ENCODE data around the gene ZNRF1.
A peak's percentile ranks its signal among the peaks of the same experiment; 100 is the strongest.

The ZNRF1 gene

GRCh38 chr16:74999609-75000480 is 1.0 kb downstream of the ZNRF1 start:
- Histone ChIP-seq H2AFZ (peak overlapping the region; percentile 77), H3K9me3 (ENCODE audit: control insufficient read depth, low read length) (no peaks in the 10 kb centered on the region), H3K4me3 (ENCODE audit: low read depth, low read length) (peak overlapping the region; percentile 74), H3K27ac (peak overlapping the region; percentile 55), H3K9ac (peak overlapping the region; percentile 40), H3K36me3 (ENCODE audit: control insufficient read depth, insufficient read depth, low read length) (no peaks in the 10 kb centered on the region), H3K27me3 (ENCODE audit: control insufficient read depth, insufficient read depth, low read length) (no peaks in the 10 kb centered on the region), H3K4me1 (peaks cover 9% of the 10 kb centered on the region), H3K4me2 (ENCODE audit: low read length) (peak overlapping the region; percentile 91), H3K79me2 (peaks cover 48% of the 10 kb centered on the region)
- TF ChIP-seq CTCF (IDR thresholded peaks at IDR 0.05): no peak

DNA sequence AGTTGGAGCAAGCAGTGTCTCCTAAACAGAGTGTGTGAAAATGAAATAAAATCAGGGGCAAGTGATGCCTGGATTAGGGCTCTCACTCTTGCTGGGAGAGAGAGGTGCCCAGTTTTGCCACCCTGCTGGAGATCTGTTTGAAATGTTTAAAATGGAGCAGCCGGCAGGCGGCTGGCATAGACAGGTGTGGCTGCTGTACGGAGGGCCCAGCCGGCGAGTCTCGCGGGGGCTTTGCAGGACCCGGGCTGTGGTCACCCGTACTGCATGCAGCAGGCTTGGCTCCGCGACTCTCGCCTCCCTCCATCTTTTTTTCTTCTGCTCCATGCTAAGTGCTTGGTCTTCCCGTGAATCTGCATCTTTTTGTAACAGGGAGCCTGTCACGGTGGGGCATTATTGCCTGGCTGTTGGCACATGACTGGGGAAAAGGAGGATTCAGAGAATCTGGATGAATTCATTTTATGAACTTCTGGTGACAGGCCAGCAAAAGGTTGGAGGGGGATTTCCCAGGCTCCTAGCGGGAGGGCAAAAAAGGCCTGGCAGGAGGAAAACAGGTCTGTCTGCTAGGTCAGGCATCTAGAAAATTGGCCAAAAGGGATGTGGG is 1.8 kb downstream of the ZNRF1 start:
- H3K4me3 ChIP-seq (ENCODE audit: low read depth, low read length): peak overlapping the region; percentile 74
- no peak overlapping the region for H3K9ac ChIP-seq
- no peak overlapping the region for H2AFZ ChIP-seq
- no peaks in the 10 kb centered on the region for H3K27me3 ChIP-seq (ENCODE audit: control insufficient read depth, insufficient read depth, low read length)
- H3K4me2 ChIP-seq (ENCODE audit: low read length): peak overlapping the region; percentile 91
- H3K36me3 ChIP-seq (ENCODE audit: control insufficient read depth, insufficient read depth, low read length): no peaks in the 10 kb centered on the region
- H3K4me1 ChIP-seq: peaks cover 9% of the 10 kb centered on the region
- peaks cover 53% of the 10 kb centered on the region for H3K79me2 ChIP-seq
- no peak for TF ChIP-seq CTCF (IDR thresholded peaks at IDR 0.05)
- no peaks in the 10 kb centered on the region for H3K9me3 ChIP-seq (ENCODE audit: control insufficient read depth, low read length)
- no peak overlapping the region for H3K27ac ChIP-seq

- H3K27ac ChIP-seq: no peak overlapping the region
- peaks cover 9% of the 10 kb centered on the region for H3K4me1 ChIP-seq
- H2AFZ ChIP-seq: no peak overlapping the region
- H3K79me2 ChIP-seq: peaks cover 71% of the 10 kb centered on the region
- no peak for TF ChIP-seq CTCF (IDR thresholded peaks at IDR 0.05)
- H3K9me3 ChIP-seq (ENCODE audit: control insufficient read depth, low read length): no peaks in the 10 kb centered on the region
- no peak overlapping the region for H3K4me3 ChIP-seq (ENCODE audit: low read depth, low read length)
- H3K36me3 ChIP-seq (ENCODE audit: control insufficient read depth, insufficient read depth, low read length): no peaks in the 10 kb centered on the region
- no peak overlapping the region for H3K4me2 ChIP-seq (ENCODE audit: low read length)
- H3K9ac ChIP-seq: no peak overlapping the region
- H3K27me3 ChIP-seq (ENCODE audit: control insufficient read depth, insufficient read depth, low read length): no peaks in the 10 kb centered on the region
Measured at GRCh38 chr16:75002474-75002873, 3.6 kb downstream of the ZNRF1 start.

DNA sequence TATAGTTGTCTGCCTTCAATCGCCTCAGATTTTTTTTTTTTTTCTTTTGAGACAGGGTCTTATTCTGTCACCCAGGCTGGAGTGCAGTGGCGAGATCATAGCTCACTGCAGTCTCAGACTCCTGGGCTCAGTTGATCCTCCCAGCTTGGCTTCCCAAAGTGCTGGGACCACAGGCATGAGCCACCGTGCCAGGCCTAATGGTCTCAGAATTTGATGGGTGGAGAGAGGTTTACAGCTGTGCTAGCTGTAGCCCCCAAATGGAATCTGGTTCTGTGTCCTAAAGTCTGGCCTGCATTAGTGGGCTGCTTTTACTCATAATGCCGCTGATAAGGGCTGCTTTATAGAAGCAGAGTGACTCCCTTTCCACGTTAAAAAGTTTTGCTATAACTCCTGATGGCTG is 5.1 kb downstream of the ZNRF1 start:
- Histone ChIP-seq H3K9ac (no peak overlapping the region), H3K4me3 (ENCODE audit: low read depth, low read length) (no peak overlapping the region), H3K4me2 (ENCODE audit: low read length) (no peak overlapping the region), H3K27me3 (ENCODE audit: control insufficient read depth, insufficient read depth, low read length) (no peaks in the 10 kb centered on the region), H2AFZ (no peak overlapping the region), H3K36me3 (ENCODE audit: control insufficient read depth, insufficient read depth, low read length) (no peaks in the 10 kb centered on the region), H3K27ac (no peak overlapping the region), H3K9me3 (ENCODE audit: control insufficient read depth, low read length) (no peaks in the 10 kb centered on the region), H3K4me1 (peaks cover 9% of the 10 kb centered on the region), H3K79me2 (peaks cover 80% of the 10 kb centered on the region)
- no peak for TF ChIP-seq CTCF (IDR thresholded peaks at IDR 0.05)

Measured in parathyroid adenoma (tissue), 2 donors.